Activated naive CD4-positive, alpha-beta T cell treated with anti-CD3 and anti-CD28 coated beads for 36 hours (primary cell): ENCODE measurements around the gene C1GALT1C1. TPM values are rescaled to one million over a fixed set of nuclear protein-coding genes. Genes with fewer than 3 reads are reported as not detected.
"Not testable (repeated sequence)": the region's sequence is repeated elsewhere in the genome, so short reads cannot be mapped to it uniquely, and the experiment has no call there.

Experiments
- CTCF ChIA-PET: fragments of 350-600 bp; sonication (Branson Sonifier 250); formaldehyde crosslinking; loops from one replicate; lab custom pipeline; 2021; ENCODE audit warnings: antibody characterized with exemption; lab: Charles Lee
- DNase-seq: peaks from one replicate; pipeline ENCODE4 v3.0.0-alpha.2; 2020
- H3K27ac Mint-ChIP-seq: one replicate; pipeline ENCODE4 v1.8.0; 2021; ENCODE audit warnings: mild to moderate bottlenecking, mixed read lengths
- H3K27me3 Mint-ChIP-seq: one replicate; pipeline ENCODE4 v1.8.0; 2021; ENCODE audit warnings: low read depth, mixed read lengths
- H3K36me3 Mint-ChIP-seq: one replicate; pipeline ENCODE4 v1.8.0; 2021; ENCODE audit warnings: low read depth, mixed read lengths
- H3K4me1 Mint-ChIP-seq: one replicate; pipeline ENCODE4 v1.8.0; 2021; ENCODE audit warnings: low read depth, mixed read lengths
- H3K4me3 Mint-ChIP-seq: one replicate; pipeline ENCODE4 v1.8.0; 2021; ENCODE audit warnings: mild to moderate bottlenecking, moderate library complexity, mixed read lengths
- H3K9me3 Mint-ChIP-seq: one replicate; pipeline ENCODE4 v1.8.0; 2021; ENCODE audit warnings: mixed read lengths
- intact Hi-C: fragments of 100-400 bp; cut with micrococcal nuclease; formaldehyde crosslinking; loops from one replicate; pipeline ENCODE4 v1.15.1; 2023
- total RNA-seq, 2 experiments: library from RNA; stranded (reverse); gene quantifications; one replicate each; pipeline ENCODE4 v1.2.3, GENCODE V29; 2021

The C1GALT1C1 gene
- 10 to 100 TPM; 11.7 TPM for total RNA-seq

DNA sequence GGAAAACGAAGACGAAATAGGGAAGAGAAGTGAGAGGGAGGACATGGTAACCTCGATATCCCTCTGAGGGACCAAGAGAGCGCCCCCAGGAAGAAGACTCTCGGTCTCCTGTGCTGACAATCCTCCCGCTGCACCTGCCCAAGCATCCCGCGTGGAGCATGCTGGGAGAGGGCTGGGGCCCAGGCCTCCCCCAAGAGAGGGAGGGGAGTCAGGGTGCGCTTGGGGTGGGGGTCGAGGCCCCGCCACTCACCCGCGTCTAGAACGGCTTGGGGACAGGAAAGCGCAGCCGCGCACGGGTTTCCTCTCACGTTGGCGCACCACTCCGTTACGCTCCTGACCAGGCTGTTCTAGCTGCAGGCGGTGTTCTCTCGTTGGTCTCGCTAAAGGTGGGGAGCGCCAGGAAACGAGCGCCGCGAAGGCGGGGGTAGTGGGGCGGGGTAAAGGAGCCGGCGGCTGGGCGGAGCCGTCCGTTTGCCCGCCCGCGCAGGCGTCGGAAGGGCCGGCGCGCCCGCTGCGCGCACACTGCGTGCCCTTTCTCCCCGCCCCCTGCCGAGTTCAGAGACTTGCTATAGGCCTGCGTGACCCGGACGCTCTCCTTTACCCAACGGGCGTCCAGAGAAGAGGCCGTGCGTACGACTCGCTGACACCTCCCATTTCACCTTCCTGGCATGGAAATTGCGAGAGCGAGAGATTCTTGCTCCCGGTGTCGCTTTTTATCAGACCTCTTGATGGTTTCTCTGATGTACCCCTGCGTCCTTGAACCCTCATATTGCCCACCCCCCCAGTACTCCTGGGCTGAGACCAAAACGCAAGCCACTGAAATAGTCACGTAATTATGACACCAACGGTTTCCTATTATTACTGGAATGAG, at the start of gene C1GALT1C1:
C1GALT1C1 (minus strand) TSS at position 388 of the 871 bp plus-strand sequence. CDS start 2,888 bp downstream, outside the sequence.
- H3K4me1 Mint-ChIP-seq = peaks cover 26% of the 10 kb centered on the region
- peak within 1 kb of the TSS; percentile 96 for H3K4me3 Mint-ChIP-seq
- no peaks in the 10 kb centered on the region for H3K36me3 Mint-ChIP-seq
- peak; percentile 92 for DNase-seq
- intact Hi-C loops = loop anchor here (1.0 to 2.0 kb wide), 6 partner anchors 26 to 145 kb away; partner anchors contain the start of gene MCTS1
- CTCF ChIA-PET = no interaction called here
- peak within 1 kb of the TSS; percentile 99 for H3K27ac Mint-ChIP-seq
- no peaks in the 10 kb centered on the region for H3K27me3 Mint-ChIP-seq
- no peaks in the 10 kb centered on the region for H3K9me3 Mint-ChIP-seq

DNA sequence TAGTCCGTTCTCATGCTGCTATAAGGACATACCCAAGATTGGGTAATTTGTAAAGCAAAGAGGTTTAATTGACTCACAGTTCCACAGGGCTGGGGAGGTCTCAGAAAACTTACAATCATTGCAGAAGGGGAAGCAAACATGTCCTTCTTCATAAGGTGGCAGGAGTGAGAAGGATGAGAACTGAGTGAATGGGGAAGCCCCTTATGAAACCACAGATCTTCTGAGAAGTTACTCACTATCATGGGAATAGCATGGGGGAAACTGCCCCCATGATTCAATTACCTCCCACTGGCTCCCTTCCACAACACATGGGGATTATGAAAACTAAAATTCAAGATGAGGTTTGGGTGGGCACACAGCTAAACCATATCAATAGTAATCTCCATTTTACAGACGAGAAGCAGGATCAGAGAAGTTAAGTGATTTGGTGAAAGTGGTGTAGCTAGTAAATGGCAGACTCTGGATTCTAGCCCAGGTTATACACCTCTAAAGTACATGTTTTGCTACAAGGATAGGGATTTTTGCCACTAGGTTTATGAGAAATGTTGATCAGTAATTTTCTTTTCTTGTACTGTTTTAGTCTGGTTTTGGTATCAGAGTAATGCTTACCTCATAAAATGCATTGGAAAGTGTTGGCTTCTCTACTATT, 47.3 kb upstream of the C1GALT1C1 start:
- Mint-ChIP-seq H3K9me3 (peaks cover 12% of the 10 kb centered on the region), H3K36me3 (peaks cover 6% of the 10 kb centered on the region), H3K4me1 (peaks cover 31% of the 10 kb centered on the region), H3K27ac (peak overlapping the region; percentile 85), H3K4me3 (no peak overlapping the region), H3K27me3 (no peaks in the 10 kb centered on the region)
- CTCF ChIA-PET = no interaction called here
- DNase-seq = peak; percentile 35
- intact Hi-C loops = loop anchor here (1.0 to 5.0 kb wide), 5 partner anchors 20 to 630 kb away; no protein-coding TSS in a partner anchor

DNA sequence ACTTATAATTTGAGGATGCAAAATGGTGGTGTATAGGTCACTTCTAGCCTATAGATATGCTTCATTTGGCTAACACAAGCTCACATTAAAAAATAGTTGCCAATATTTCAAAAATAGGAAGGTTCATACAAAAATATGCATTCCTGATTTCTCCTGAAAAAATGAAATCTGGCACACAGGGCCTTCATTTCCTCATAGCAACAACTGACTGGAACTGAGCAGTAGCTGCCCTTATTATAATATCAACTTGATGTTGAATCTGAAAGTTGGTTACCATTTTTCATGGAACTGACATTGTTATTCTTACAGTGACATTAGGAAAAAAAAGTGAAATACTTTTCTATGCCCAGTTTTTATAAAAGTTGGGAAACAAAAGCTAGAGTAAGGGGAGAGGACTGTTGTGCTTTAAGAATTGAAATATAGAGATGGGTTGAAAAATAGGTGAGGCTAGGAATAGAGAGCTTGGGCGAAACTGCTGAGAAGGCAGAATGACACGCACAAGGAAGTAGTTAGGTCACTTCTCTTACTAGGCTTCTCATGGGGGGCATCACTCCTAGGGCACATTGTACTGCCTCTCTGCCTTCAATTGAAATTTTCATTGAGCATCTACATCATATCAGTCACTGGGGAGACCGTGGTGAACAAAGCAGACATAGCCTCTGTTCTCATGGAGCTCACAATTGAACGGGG, 43.1 kb upstream of the C1GALT1C1 start:
- CTCF ChIA-PET = interaction anchor here (0.6 kb wide), 1 partner anchor 73 kb away, joined by 3 read pairs; no protein-coding TSS in a partner anchor
- H3K4me3 Mint-ChIP-seq = no peak overlapping the region
- peaks cover 6% of the 10 kb centered on the region for H3K36me3 Mint-ChIP-seq
- H3K27ac Mint-ChIP-seq = no peak overlapping the region
- H3K27me3 Mint-ChIP-seq = no peaks in the 10 kb centered on the region
- H3K4me1 Mint-ChIP-seq = peaks cover 19% of the 10 kb centered on the region
- DNase-seq = no peak
- H3K9me3 Mint-ChIP-seq = peaks cover 14% of the 10 kb centered on the region
- intact Hi-C loops = no loop called here

DNA sequence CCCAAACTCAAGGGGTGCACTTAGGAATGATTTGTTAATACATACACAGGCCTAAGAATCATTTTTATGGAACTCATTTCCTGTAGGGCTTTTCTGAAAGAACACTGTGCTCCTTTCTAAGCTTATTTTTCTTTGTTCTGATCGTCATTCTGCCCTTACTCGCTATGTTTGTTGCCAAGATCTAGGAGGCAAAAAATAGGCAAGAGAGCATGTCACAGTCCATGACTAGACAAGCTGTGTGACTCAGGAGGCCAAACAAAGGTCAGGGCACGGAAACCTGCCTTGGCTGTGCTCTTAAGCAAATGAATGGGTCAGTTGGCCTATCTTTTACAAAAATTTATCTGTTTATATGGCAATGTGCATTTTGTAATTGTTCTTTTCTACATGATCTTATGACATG, 42.5 kb upstream of the C1GALT1C1 start:
- Mint-ChIP-seq H3K9me3 (peaks cover 14% of the 10 kb centered on the region), H3K27me3 (no peaks in the 10 kb centered on the region), H3K27ac (no peak overlapping the region), H3K4me3 (no peak overlapping the region), H3K4me1 (peaks cover 14% of the 10 kb centered on the region), H3K36me3 (peaks cover 6% of the 10 kb centered on the region)
- CTCF ChIA-PET = no interaction called here
- intact Hi-C loops = no loop called here
- DNase-seq = no peak

DNA sequence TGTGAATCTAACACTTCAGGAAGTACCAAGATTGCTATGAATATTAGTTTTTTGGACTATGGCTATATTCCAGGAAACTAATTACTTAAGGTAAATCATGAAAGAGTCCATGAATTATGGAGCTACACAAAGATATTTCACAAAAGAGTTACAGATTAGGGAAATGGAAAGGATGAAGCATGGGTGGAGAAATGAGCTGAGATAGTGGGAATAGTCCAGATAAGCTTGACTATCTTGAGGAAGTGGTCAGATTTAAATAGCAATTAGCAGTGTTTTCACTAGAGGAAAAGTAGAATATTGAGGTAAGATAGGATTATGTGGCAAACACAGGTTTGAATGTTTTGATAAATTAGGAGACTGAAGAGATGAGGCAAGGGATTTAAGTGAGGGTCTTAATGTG, 42.1 kb upstream of the C1GALT1C1 start:
- peaks cover 9% of the 10 kb centered on the region for H3K4me1 Mint-ChIP-seq
- H3K36me3 Mint-ChIP-seq = peaks cover 6% of the 10 kb centered on the region
- peaks cover 11% of the 10 kb centered on the region for H3K9me3 Mint-ChIP-seq
- no peak overlapping the region for H3K4me3 Mint-ChIP-seq
- CTCF ChIA-PET = no interaction called here
- H3K27me3 Mint-ChIP-seq = no peaks in the 10 kb centered on the region
- H3K27ac Mint-ChIP-seq = no peak overlapping the region
- no peak for DNase-seq
- intact Hi-C loops = no loop called here

DNA sequence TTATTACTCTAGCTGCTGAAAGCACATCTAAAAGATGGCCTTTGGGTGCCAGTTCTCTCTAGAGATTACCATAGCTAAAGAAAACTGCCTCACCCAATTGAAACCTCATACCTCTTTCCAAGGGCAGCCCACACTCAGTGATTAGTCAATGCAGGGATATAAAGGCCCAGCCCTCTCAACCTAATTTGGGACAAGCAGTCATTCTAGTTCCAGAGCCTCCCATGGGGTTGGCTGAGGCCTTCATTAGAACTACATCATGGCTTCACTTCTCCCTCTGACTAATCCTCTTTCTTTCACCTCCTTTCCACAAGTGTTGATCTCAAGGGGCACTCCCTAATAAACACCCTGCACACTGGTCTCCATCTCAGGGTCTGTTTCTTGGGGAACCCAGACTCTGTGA, 38.5 kb upstream of the C1GALT1C1 start:
- Mint-ChIP-seq H3K27ac (no peak overlapping the region), H3K36me3 (no peaks in the 10 kb centered on the region), H3K4me1 (peaks cover 4% of the 10 kb centered on the region), H3K4me3 (no peak overlapping the region), H3K9me3 (peaks cover 2% of the 10 kb centered on the region), H3K27me3 (no peaks in the 10 kb centered on the region)
- intact Hi-C loops = loop anchor here (10.0 kb wide), 1 partner anchor 284 kb away; no protein-coding TSS in a partner anchor
- CTCF ChIA-PET = interaction anchor here (1.6 kb wide), 1 partner anchor 102 kb away, joined by 4 read pairs; no protein-coding TSS in a partner anchor
- peak; percentile 3 for DNase-seq

DNA sequence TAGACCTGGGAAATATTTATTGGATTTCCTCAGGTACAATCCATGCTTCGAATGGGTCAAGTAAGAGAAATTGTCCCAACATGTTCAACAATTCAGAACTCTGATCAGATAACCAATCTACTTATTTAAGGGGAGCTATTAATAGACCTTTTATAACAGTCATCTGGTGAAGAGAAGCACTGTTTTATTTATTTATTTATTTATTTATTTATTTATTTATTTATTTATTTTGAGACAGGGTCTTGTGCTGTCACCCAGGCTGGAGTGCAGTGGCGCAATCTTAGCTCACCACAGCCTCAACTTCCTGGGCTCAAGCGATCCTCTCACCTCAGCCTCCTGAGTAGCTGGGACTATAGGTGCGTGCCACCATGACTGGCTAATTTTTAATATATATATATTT, 34.7 kb upstream of the C1GALT1C1 start:
- H3K4me1 Mint-ChIP-seq, H3K9me3 Mint-ChIP-seq: not testable (repeated sequence)

DNA sequence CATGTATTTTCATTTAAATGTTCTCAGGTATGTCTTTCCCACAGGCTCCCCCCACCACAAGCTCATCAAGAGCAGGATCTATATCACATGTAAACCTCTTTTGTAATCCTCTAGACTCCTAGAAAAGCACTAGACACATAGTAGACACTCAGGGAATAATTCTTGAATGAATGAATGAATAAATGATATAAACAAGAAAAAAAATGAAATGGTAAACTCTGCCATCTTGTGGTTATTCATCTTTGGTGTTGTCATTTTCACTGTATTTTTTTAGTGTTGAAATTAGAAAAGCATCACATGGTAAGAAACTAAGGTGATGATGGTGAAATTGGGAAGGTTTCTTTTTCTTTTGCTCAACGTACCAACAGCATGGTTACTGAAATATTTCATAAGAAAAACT, 34.2 kb upstream of the C1GALT1C1 start:
- Mint-ChIP-seq H3K27ac (peak overlapping the region; percentile 36), H3K9me3 (no peaks in the 10 kb centered on the region), H3K36me3 (no peaks in the 10 kb centered on the region), H3K4me1 (peaks cover 4% of the 10 kb centered on the region), H3K4me3 (no peak overlapping the region), H3K27me3 (no peaks in the 10 kb centered on the region)
- no peak for DNase-seq
- intact Hi-C loops = loop anchor here (1.0 to 10.0 kb wide), 2 partner anchors 166 to 279 kb away; no protein-coding TSS in a partner anchor
- CTCF ChIA-PET = interaction anchor here (0.6 to 2.2 kb wide), 3 partner anchors 36 to 178 kb away, joined by 3 to 6 read pairs (median 5); no protein-coding TSS in a partner anchor

More for the DNA sequence above, 34.7 kb upstream of the C1GALT1C1 start:
- H3K27ac Mint-ChIP-seq = peak overlapping the region; percentile 36
- not testable (repeated sequence) for H3K4me3 Mint-ChIP-seq, H3K36me3 Mint-ChIP-seq, H3K27me3 Mint-ChIP-seq, DNase-seq
- intact Hi-C loops = loop anchor here (1.0 to 10.0 kb wide), 2 partner anchors 166 to 280 kb away; no protein-coding TSS in a partner anchor
- CTCF ChIA-PET = interaction anchor here (0.7 to 2.2 kb wide), 4 partner anchors 9 to 193 kb away, joined by 3 to 6 read pairs (median 5); no protein-coding TSS in a partner anchor

DNA sequence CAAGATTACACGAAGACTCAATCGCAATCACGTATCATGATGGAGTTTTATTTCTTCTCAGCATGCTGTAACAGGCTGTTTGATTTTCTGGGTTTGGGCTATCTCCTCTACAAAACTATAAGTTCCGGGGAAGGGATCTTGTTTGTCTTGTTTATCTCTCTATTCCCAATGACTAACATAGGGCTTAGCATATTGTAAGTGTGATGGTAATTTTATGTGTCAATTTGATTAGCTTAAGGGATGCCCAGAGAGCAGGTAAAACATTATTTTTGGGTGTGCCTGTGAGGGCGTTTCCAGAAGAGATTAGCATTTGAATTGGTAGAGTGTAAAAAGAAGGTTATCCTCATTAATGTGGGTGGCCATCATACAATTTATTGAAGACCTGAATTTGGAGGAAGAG, 32.8 kb upstream of the C1GALT1C1 start:
- no peak for DNase-seq
- intact Hi-C loops = loop anchor here (10.0 kb wide), 1 partner anchor 278 kb away; no protein-coding TSS in a partner anchor
- H3K27me3 Mint-ChIP-seq = no peaks in the 10 kb centered on the region
- H3K36me3 Mint-ChIP-seq = no peaks in the 10 kb centered on the region
- peaks cover 4% of the 10 kb centered on the region for H3K4me1 Mint-ChIP-seq
- no peak overlapping the region for H3K27ac Mint-ChIP-seq
- H3K4me3 Mint-ChIP-seq = no peak overlapping the region
- CTCF ChIA-PET = interaction anchor here (1.1 to 2.2 kb wide), 4 partner anchors 36 to 176 kb away, joined by 3 to 6 read pairs (median 3); no protein-coding TSS in a partner anchor
- no peaks in the 10 kb centered on the region for H3K9me3 Mint-ChIP-seq

DNA sequence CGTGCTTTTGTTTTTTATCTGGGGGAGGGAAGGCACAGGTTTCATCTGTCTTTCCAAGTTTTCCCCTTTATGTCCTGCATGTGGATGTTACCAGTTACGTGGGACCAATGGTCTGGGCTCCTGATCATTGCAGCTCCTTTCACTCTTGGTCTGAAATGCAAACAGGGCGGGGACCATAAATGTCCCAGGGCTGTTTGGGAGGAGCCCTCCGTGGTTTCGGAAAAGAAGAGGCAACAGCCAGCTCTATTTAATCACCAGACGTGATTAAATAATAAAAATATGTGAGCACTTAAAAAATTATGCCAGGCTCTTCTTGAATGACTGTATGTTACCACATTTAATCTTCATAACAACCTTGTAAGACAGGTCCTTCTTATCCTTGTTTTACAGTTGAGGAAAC, 30.8 kb upstream of the C1GALT1C1 start:
- H3K27ac Mint-ChIP-seq = no peak overlapping the region
- no peak overlapping the region for H3K4me3 Mint-ChIP-seq
- H3K27me3 Mint-ChIP-seq = no peaks in the 10 kb centered on the region
- peaks cover 4% of the 10 kb centered on the region for H3K4me1 Mint-ChIP-seq
- H3K9me3 Mint-ChIP-seq = no peaks in the 10 kb centered on the region
- no peaks in the 10 kb centered on the region for H3K36me3 Mint-ChIP-seq
- DNase-seq = no peak
- CTCF ChIA-PET = no interaction called here
- intact Hi-C loops = loop anchor here (10.0 kb wide), 1 partner anchor 276 kb away; no protein-coding TSS in a partner anchor

DNA sequence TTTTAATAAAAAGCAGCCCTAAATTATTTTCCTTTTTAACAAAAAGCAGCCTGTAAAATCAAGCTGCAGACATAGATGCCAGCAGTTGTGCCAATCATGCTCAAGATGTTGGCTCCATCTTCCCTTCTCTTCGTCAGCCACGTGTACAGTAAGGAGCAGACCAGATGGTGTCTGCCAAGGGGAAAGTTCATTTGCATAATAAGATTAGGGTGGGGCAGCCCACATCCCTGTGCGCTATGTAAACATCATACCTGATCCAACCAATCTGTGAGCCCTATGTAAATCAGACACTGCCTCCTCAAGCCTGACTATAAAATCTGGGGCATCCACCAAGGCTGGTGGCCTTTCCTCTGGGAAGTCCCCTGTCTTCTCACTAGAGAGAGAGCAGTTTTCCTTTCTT, 23.1 kb upstream of the C1GALT1C1 start:
- CTCF ChIA-PET = interaction anchor here (0.6 kb wide), 1 partner anchor 921 kb away, joined by 3 read pairs; no protein-coding TSS in a partner anchor
- DNase-seq = no peak
- H3K4me3 Mint-ChIP-seq = no peak overlapping the region
- H3K27me3 Mint-ChIP-seq = no peaks in the 10 kb centered on the region
- intact Hi-C loops = no loop called here
- peaks cover 12% of the 10 kb centered on the region for H3K4me1 Mint-ChIP-seq
- H3K9me3 Mint-ChIP-seq = peaks cover 6% of the 10 kb centered on the region
- H3K36me3 Mint-ChIP-seq = no peaks in the 10 kb centered on the region
- no peak overlapping the region for H3K27ac Mint-ChIP-seq
